Mucosa of rectum (tissue), 2 donors: Measurements from ENCODE around the gene EPB41L5.
"Not testable (repeated sequence)": the region's sequence is repeated elsewhere in the genome, so short reads cannot be mapped to it uniquely, and the experiment has no call there.

ENCODE experiments used
- H3K27ac ChIP-seq, 2 donors: one replicate each; pipeline ENCODE4 v1.7.0; 2013; ENCODE audit warnings: inconsistent platforms in 2 of 2, low read depth in 2 of 2, low read length in 2 of 2
- H3K27me3 ChIP-seq, 2 donors: one replicate each; pipeline ENCODE4 v1.7.0; 2013; ENCODE audit warnings: low read length in 2 of 2; ENCODE audit not compliant: control insufficient read depth in 2 of 2, insufficient read depth in 2 of 2
- H3K36me3 ChIP-seq, 2 donors: one replicate each; pipeline ENCODE4 v1.7.0; 2013; ENCODE audit warnings: low read length in 2 of 2; ENCODE audit not compliant: control insufficient read depth in 2 of 2, insufficient read depth in 2 of 2
- H3K4me1 ChIP-seq, 2 donors: one replicate each; pipeline ENCODE4 v1.7.0; 2013; ENCODE audit warnings: low read length in 2 of 2, mild to moderate bottlenecking in 1 of 2; ENCODE audit not compliant: control insufficient read depth in 2 of 2, insufficient read depth in 2 of 2
- H3K4me3 ChIP-seq, 2 donors: one replicate each; pipeline ENCODE4 v1.7.0; 2013; ENCODE audit warnings: low read length in 2 of 2
- H3K9ac ChIP-seq, 2 donors: one replicate each; pipeline ENCODE4 v1.7.0; 2013; ENCODE audit warnings: low read length in 2 of 2, low read depth in 1 of 2, mild to moderate bottlenecking in 1 of 2
- H3K9me3 ChIP-seq, 2 donors: one replicate each; pipeline ENCODE4 v1.7.0; 2013; ENCODE audit warnings: low read length in 2 of 2; ENCODE audit not compliant: control insufficient read depth in 2 of 2
- donor health status: healthy.
- donor health status: Normal muscosa, but diverticular disease.

Gene EPB41L5

DNA sequence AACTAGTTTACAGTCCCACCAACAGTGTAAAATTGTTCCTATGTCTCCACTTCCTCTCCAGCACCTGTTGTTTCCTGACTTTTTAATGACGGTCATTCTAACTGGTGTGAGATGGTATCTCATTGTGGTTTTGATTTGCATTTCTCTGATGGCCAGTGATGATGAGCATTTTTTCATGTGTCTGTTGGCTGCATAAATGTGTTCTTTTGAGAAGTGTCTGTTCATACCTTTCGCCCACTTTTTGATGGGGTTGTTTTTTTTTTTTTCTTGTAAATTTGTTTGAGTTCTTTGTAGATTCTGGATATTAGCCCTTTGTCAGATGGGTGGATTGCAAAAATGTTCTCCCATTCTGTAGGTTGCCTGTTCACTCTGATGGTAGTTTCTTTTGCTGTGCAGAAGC, 33.4 kb downstream of the EPB41L5 start:
- not testable (repeated sequence) for H3K4me1 ChIP-seq, H3K27me3 ChIP-seq, H3K27ac ChIP-seq, H3K9ac ChIP-seq, H3K36me3 ChIP-seq, H3K9me3 ChIP-seq, H3K4me3 ChIP-seq

DNA sequence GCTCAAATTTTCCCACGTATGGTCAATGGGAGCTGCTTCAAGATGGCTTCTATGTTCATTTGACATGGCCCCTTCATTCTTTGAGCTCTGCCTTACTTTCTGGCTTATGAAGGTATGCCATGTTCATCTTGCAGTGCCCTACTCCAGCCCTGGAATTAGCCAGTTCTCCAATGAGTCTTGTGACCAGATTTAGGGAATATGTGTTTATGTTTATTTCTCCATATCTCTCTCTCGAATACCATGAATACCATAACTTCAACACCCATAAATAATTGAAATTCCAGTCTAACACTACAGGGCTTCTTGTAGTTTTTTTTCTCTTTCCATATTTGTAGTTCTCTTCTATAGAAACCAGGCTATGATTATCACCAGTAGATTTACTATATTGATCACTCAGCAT, 39.7 kb downstream of the EPB41L5 start:
- H3K4me1 ChIP-seq: no peaks in the 10 kb centered on the region
- no peaks in the 10 kb centered on the region for H3K27me3 ChIP-seq
- H3K36me3 ChIP-seq: no peaks in the 10 kb centered on the region
- no peak overlapping the region for H3K27ac ChIP-seq
- H3K9me3 ChIP-seq: no peaks in the 10 kb centered on the region
- no peak overlapping the region for H3K9ac ChIP-seq
- no peak overlapping the region for H3K4me3 ChIP-seq

DNA sequence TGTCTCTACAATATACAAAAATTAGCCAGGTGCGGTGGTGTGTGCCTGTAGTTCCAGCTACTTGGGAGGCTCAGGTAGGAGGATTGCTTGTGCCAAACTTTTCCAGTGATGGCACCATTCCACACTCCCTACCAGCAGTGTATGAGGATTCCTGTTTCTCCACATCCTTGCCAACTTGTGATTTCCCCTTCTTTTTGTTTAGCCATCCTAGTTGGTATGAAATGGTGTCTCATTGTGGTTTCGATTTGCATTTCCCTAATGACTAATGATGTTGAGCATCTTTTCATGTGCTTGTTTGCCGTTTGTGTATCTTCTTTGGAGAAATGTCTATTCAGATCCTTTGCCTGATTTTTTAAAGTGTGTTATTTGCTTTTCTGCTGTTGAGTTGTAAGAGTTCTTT, 41.0 kb downstream of the EPB41L5 start:
- Histone ChIP-seq H3K4me3 (no peak overlapping the region), H3K36me3 (no peaks in the 10 kb centered on the region), H3K9ac (no peak overlapping the region), H3K4me1 (no peaks in the 10 kb centered on the region), H3K9me3 (no peaks in the 10 kb centered on the region), H3K27ac (no peak overlapping the region), H3K27me3 (no peaks in the 10 kb centered on the region)

DNA sequence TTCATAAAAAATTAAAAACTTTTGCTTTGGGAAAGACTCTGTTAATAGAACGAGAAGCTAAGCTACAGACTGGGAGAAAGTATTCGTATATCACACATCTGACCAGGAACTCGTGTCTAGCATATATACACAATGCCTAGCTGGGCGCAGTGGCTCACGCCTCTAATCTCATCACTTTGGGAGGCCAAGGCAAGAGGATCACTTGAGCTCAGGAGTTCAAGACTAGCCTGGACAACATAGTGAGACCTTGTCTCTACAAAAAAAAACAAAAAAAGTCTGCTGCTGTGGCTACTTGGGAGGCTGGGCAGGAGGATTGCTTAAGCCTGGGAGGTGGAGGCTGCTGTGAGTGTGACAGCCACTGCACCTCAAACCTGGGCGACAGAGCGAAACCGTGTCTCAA, 46.6 kb downstream of the EPB41L5 start:
- no peaks in the 10 kb centered on the region for H3K27me3 ChIP-seq
- H3K27ac ChIP-seq: no peak overlapping the region
- no peaks in the 10 kb centered on the region for H3K9me3 ChIP-seq
- H3K9ac ChIP-seq: no peak overlapping the region
- H3K36me3 ChIP-seq: no peaks in the 10 kb centered on the region
- no peak overlapping the region for H3K4me3 ChIP-seq
- H3K4me1 ChIP-seq: no peaks in the 10 kb centered on the region

DNA sequence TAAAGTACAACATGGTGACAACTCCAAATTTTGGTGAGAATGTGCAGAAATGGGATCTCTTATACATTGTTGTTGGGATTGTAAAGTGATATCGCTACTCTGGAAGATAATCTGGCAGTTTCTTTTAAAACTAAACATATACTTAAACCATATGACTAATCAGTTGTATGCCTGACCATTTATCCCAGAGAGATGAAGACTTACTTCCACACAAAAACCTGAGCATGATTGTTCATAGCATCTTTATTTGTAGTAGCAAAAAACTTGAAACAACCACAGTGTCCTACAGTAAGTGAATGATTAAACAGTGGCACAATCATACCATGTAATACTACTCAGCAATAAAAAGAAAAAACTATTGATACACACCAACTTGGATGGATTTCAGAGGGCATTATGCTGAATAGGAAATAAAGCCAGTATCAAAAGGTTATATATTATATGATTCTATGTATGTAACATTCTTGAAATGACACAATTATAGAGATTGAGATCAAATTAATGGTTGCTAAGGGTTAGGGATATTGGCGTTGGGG, 47.3 kb downstream of the EPB41L5 start:
- H3K36me3 ChIP-seq: no peaks in the 10 kb centered on the region
- H3K9ac ChIP-seq: no peak overlapping the region
- no peaks in the 10 kb centered on the region for H3K4me1 ChIP-seq
- no peak overlapping the region for H3K4me3 ChIP-seq
- H3K27me3 ChIP-seq: no peaks in the 10 kb centered on the region
- no peaks in the 10 kb centered on the region for H3K9me3 ChIP-seq
- no peak overlapping the region for H3K27ac ChIP-seq

DNA sequence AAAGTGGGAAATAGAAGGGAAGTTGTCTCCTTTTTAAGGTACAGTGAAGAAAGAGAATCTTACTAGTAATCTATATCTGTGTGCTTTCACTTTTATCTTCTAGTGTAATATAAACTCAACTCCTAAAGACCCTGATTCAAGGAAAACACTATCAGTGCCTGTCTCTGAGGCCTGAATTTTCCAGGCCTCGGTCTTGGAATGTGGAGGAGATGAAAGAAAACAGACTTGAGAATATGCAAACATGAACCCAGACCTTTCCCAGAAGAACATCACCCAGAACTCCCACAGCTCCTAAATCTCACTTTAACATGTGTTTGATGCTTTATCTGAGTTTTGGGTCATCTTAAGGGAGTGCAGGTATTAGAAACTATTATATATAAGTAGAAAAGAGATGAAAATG, 51.8 kb downstream of the EPB41L5 start:
- Histone ChIP-seq H3K9me3 (no peaks in the 10 kb centered on the region), H3K4me1 (no peaks in the 10 kb centered on the region), H3K27me3 (no peaks in the 10 kb centered on the region), H3K27ac (no peak overlapping the region), H3K36me3 (no peaks in the 10 kb centered on the region), H3K9ac (no peak overlapping the region), H3K4me3 (no peak overlapping the region)

- Histone ChIP-seq H3K27me3 (no peaks in the 10 kb centered on the region), H3K27ac (no peak overlapping the region), H3K4me3 (no peak overlapping the region), H3K4me1 (no peaks in the 10 kb centered on the region), H3K9me3 (no peaks in the 10 kb centered on the region), H3K9ac (no peak overlapping the region), H3K36me3 (no peaks in the 10 kb centered on the region)
Measured at GRCh38 chr2:120066800-120067547, 54.1 kb downstream of the EPB41L5 start.

DNA sequence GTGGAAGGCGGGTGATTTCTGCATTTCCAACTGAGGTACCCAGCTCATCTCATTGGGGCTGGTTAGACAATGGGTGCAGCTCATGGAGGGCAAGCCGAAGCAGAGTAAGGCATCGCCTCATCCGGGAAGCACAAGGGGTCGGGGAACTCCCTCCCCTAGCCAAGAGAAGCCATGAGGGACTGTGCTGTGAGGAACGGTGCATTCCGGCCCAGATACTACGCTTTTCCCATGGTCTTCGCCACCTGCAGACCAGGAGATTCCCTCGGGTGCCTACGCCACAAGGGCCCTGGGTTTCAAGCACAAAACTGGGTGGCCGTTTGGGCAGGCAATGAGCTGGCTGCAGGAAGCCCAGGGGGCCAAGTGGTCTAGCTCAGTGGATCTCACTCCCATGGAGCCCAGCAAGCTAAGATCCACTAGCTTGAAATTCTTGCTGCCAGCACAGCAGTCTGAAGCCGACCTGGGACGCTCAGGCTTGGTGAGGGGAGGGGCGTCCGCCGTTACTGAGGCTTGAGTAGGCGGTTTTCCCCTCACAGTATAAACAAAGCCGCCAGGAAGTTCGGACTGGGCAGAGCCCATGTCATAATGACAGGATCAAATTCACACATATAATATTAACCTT, 55.3 kb downstream of the EPB41L5 start:
- not testable (repeated sequence) for H3K27me3 ChIP-seq, H3K4me1 ChIP-seq, H3K9me3 ChIP-seq, H3K36me3 ChIP-seq, H3K9ac ChIP-seq, H3K4me3 ChIP-seq, H3K27ac ChIP-seq

DNA sequence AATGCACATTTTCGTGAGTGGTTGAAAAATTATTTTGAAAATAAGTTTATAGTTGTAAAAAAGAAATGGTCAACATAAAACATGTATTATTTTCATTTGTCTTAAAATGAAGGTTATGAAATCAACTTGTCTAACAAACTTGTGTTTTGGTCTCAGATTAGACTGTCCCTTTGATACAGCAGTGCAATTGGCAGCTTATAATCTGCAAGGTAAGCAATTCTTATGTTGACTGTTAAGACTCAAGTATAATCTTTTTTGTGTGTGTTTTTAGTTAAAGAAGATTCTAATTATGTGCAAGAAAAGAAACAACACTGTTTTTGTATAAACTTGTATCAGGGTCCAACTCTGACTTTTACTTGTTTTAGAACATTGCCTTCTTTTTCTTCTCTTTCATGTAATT, 62.7 kb downstream of the EPB41L5 start:
- H3K9ac ChIP-seq: no peak overlapping the region
- peaks cover 4 to 10% of the 10 kb centered on the region in 2 donors for H3K36me3 ChIP-seq
- no peaks in the 10 kb centered on the region for H3K27me3 ChIP-seq
- no peaks in the 10 kb centered on the region for H3K9me3 ChIP-seq
- no peaks in the 10 kb centered on the region for H3K4me1 ChIP-seq
- H3K27ac ChIP-seq: no peak overlapping the region
- H3K4me3 ChIP-seq: no peak overlapping the region

GRCh38 chr2:120077896-120078295, 65.0 kb downstream of the EPB41L5 start:
- H3K36me3 ChIP-seq: peaks cover 4 to 10% of the 10 kb centered on the region in 2 donors
- H3K27me3 ChIP-seq: no peaks in the 10 kb centered on the region
- H3K9me3 ChIP-seq: no peaks in the 10 kb centered on the region
- H3K9ac ChIP-seq: no peak overlapping the region
- no peak overlapping the region for H3K4me3 ChIP-seq
- no peaks in the 10 kb centered on the region for H3K4me1 ChIP-seq
- no peak overlapping the region for H3K27ac ChIP-seq
